Frontal cortex (tissue), 4 donors: ENCODE measurements around the gene SLC22A8. TPM values are rescaled to one million over a fixed set of nuclear protein-coding genes. Genes with fewer than 3 reads are reported as not detected.
"Not testable (repeated sequence)": the region's sequence is repeated elsewhere in the genome, so short reads cannot be mapped to it uniquely, and the experiment has no call there.

Experiments
- DNase-seq, 2 donors: peaks; one replicate each; pipeline ENCODE4 v3.0.0; 2012; ENCODE audit warnings: low spot score in 2 of 2
- FAIRE-seq: peaks from 2 replicates; lab custom pipeline; 2012; peaks lifted over from hg19 to GRCh38; lab: Jason Lieb, UNC
- total RNA-seq: library from RNA; depleted of rRNA; stranded (reverse); fragments of >200 nt; gene quantifications from one replicate; pipeline ENCODE4 v1.2.3, GENCODE V29; 2014
- donor health status: control.
- donor health status: control.
- donor health status: control.

The SLC22A8 gene, protein sequence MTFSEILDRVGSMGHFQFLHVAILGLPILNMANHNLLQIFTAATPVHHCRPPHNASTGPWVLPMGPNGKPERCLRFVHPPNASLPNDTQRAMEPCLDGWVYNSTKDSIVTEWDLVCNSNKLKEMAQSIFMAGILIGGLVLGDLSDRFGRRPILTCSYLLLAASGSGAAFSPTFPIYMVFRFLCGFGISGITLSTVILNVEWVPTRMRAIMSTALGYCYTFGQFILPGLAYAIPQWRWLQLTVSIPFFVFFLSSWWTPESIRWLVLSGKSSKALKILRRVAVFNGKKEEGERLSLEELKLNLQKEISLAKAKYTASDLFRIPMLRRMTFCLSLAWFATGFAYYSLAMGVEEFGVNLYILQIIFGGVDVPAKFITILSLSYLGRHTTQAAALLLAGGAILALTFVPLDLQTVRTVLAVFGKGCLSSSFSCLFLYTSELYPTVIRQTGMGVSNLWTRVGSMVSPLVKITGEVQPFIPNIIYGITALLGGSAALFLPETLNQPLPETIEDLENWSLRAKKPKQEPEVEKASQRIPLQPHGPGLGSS
- total RNA-seq = 1.2 TPM

DNA sequence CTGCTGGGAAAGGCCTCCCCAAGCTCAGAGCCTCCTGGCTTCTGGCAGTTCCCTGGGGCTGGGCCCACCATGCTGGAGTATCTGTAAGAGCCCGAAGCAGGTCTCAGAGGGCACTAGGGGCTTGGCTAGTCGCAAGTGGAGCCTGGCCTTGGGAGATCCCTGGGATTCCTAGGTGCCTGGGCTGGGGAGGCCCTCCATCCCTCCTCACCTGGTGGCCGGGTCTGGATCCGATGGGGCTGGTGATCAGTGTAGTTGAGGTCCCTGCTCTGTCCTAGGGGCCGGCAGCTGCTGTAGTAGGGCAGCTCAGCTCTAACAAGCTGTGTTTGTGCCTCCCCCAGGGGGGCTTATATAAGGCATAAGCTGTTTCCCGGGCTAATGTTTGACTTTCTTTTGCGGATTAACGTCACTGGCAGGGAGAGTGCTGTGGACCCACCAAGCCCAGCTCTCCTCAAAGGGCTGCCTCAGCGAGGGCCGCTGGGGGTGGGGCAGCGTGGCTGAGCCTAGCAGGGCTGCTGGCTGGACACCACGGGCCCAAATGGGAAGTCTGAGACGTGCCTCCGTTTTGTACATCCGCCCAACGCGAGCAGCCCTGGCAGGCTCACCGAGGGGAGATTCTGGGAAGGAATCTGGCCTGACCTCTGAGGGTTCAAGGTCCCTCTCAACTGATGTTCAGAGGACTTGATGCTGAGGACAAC is at the start of gene SLC22A8:
TSS of gene SLC22A8 (minus strand) at position 321 of the 695 bp plus-strand sequence. CDS start 883 bp downstream, outside the sequence.
- FAIRE-seq = no peak
- DNase-seq = no peak

DNA sequence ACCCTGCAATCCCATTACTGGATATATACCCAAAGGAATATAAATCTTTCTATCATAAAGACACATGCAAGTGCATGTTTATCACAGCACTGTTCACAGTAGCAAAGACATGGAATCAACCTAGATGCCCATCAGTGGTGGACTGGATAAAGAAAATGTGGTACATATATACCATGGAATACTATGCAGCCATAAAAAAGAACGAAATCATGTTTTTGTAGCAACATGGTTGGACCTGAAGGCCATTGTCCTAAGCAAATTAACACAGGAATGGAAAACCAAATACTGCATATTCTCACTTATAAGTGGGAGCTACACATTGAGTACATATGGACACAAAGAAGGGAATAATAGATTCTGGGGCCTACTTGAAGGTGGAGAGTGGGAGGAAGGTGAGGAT is 30.6 kb upstream of the SLC22A8 start:
- DNase-seq, FAIRE-seq: not testable (repeated sequence)

DNA sequence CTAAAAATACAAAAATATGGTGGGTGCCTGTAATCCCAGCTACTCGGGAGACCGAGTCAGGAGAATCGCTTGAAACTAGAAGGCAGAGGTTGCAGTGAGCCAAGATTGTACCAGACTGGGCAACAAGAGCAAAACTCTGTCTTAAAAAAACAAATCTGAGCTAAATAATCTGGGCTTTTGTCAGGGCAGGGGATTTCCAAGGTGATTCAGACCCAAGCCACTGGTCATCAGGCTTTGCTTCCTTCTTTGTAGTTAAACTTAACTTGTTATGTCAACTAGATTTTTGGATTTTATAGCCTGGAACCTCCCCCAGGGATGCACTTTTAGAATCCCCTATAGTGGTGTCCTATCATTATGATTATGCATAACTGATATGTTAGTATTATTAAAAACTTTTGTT is 27.0 kb upstream of the SLC22A8 start:
- no peak for FAIRE-seq
- DNase-seq = no peak

DNA sequence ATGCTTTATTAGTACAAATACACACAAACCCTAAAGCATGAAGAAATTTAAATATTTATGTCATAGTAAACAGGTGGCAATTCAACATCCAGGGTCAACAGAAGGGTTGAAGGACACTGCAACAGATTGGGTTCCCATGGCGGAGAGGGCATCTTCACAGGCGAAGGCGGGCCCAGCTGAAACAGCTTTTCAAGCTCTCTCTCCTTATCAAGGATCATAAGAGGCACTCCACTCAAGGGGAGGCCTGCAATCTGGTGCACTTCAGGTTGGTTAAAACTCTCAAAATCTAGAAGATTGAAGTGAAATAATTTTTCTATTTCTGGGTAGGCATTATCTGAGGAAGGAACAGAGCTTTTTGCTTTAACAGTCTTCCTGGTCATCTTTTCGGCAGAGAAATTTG is 16.8 kb upstream of the SLC22A8 start:
- no peak for DNase-seq

DNA sequence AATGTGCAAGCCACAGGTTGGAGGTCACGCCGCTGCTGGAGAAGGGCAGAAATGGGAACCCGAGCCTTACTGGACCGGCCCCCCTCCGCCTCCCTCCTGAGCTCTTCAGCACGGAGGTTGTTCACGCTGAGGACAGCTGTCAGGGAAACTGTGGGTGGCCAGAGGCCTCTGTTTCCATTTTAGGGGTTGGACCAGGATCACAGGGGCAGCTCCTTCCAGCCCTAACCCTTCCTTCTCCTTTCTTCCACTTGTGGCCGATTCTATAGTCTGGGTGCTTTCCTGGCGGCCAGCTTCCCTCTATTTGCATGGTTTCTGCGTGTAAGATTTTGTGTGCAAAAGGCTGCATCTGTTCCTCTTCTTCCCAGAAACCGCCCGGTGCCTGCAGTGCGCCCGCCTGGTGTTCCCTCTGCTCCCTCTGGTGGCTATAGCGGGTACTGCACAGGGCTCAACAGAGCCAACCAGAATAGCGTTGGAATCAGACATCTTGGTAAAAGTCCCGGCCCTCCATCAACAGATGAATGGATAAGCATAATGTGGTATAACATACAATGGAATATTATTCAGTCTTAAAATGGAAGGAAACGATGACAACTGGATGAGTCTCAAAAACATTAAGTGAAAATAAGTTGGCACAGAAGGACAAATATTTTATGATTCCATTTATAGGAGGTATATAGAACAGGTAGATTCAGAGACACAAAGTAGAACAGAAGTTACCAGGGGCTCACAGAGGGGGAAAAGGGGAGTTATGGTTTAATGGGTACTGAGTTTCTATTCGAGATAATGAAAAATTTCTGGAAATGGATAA is 8.4 kb upstream of the SLC22A8 start:
- FAIRE-seq (no peak), DNase-seq (peak; percentile 53 to 82)

More for the DNA sequence above, 16.8 kb upstream of the SLC22A8 start:
- FAIRE-seq = no peak

DNA sequence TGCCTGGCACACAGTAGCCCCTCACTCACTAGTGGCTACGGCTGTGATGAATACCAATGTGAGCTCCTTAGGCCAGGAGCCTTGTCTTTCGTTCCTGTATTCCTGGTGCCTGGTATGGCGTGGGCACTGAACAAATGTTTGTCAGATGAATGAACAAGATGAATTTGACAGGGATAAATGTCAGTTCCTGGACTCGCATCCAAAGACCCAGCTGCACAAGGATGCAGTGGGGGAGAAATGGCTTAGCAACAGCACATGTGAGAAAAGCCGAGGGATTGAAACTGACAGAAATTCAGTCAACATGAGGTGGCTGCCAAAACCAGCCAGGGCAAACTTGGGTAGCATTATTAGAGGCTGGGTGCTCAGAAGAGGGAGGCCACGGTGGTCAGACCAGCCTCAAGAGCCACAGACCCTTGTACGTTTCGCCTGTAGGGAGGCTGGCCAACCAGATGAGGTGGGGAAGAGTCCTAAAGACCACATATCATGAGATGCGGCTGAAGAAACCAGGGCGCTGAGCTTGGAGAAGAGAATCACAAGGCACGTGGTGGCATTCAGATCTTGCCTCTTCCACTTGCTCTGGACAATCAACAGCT is 7.7 kb upstream of the SLC22A8 start:
- DNase-seq (no peak), FAIRE-seq (no peak)

DNA sequence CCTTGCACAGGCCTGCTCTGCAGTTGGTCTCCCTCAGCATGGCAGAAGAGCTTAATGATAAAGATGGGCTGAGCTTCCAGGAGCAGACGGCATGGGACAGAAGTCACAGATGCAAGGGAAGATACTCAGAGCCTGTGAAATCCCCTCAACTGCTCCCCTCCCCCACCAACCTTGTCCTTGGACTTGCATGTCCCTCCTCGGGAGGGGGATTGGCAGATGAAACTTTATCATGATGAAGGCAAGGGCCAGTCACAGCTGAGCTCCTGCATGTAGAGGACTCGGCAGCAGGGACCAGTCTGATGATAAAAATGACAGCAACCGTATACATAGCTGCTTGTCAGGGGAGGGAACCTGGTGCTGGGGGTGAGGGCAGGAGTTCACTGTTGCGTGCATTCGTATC is 6.8 kb upstream of the SLC22A8 start:
- no peak for FAIRE-seq
- no peak for DNase-seq

DNA sequence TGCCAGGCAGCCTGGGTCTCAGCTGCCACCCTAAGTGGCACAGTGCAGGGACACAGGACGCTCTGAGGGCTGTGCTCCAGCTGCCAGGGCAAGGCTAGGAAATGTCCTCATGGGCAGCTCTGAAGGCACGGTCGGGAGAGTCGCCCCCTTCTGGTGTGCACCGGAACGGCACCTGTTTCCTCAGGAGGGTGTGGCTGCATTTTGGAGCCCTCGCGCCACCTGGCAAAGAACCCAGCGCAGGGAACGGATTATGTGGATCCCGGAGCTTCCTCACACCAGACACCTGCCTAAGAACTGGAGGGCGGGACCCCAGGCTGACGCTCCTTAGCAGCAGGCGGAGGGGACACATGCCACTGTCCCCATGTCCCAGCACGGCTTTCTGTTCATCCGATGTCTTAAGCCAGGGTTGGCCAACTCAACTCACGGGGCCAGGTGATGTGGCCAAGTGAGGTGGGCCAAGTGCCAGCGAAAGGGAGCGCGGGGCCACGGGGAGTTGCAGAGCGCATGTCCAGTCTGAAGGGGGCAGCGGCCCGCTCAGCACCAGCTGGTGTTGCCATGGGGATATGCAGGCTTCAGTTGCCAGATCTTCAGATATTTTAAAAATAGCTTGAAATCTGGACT is 5.1 kb upstream of the SLC22A8 start:
- DNase-seq (no peak), FAIRE-seq (no peak)

DNA sequence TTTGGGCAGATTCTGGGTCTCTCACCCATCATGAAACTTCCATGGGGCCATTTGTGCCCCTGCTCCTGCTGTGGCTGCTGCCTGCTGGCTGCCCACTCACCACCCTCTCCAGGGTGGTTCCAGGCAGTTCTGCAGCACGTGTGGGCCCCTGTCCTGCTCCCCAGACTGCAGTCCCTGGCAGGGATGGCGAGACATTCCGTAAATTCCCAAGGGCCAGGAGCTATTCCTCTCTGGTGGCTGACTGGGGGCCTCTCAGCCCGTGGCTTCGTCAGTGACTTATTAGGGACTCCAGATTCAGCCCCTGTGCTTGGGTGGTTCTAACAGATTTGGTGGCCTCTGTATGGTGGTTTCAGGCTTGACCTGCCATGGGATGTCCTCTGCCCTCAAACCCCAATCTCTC is 3.9 kb upstream of the SLC22A8 start:
- no peak for DNase-seq

DNA sequence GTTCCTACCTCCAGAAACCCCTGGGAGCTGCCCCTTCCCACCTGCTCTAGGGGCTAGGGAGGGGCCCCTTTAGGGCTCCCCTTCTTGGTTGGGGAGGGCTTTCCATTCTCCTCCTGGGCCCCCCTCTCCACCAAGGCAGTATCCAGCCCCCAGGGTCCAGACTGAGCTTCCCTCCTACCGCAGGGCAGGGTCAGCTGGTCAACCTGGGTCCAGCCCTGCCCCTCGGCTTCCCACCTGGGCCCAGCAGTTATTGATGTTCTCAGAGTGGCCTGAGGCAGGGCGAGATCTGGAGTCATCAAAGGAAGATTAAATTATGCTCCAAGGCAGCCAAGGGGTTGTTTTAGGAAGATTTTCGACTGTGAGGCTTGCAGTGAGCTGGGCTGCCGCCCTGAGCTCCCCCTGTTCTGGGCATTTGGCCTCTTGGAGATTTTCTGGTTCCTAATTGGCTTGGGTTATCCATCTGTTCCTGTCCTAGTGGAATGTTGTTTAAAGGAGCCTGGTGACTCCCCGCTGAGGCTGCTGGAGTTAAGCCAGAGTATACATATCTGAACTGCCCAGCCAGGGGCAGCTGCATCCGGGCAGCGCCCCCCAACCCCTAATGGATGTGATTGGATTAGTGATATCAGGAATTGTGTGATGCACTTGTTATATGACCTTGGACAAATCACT is 1.8 kb upstream of the SLC22A8 start:
- DNase-seq = no peak

More for the DNA sequence above, 3.9 kb upstream of the SLC22A8 start:
- no peak for FAIRE-seq

DNA sequence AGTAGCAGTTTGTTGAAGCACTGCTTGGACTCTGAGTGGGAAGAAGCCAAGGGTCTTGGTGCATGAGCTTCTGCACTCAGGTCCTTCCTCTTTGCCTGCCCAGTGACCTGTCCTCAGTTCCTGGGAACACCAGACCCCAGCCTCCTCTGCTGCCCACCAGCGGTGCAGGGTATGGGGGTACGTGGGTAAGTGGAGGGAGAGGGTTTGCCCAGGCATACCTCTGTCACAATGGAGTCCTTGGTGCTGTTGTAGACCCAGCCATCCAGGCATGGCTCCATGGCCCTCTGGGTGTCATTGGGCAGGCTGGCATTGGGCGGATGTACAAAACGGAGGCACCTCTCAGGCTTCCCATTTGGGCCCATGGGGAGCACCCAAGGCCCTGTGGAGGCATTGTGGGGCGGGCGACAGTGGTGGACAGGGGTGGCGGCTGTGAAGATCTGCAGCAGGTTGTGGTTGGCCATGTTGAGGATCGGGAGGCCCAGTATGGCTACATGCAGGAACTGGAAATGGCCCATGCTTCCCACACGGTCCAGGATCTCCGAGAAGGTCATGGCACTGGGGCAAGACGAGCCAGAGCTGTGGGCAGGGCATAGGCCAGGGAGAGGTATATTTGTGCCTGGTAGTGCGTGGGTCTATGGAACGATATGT is 1.1 kb downstream of the SLC22A8 start:
- FAIRE-seq = no peak
- DNase-seq = no peak

More for the DNA sequence above, 1.8 kb upstream of the SLC22A8 start:
- FAIRE-seq = no peak

DNA sequence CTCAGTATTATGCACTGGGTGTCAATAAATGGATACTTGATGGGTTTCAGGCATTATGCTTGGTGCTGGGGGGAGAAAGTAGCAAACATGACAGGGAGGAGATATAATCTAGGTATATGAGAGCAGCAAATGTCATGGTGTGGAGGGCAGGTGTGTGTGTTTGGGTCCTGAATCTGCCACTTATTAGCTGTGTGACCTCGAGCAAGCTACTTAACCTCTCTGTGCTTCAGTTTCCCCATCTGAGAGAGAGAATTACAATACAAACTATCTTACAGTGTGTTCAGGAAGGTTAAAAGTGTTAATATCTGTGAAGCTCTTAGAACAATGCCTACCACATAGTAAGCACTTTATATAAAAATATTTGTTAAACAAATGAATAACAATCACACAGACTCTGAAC is 2.8 kb downstream of the SLC22A8 start:
- no peak for FAIRE-seq

DNA sequence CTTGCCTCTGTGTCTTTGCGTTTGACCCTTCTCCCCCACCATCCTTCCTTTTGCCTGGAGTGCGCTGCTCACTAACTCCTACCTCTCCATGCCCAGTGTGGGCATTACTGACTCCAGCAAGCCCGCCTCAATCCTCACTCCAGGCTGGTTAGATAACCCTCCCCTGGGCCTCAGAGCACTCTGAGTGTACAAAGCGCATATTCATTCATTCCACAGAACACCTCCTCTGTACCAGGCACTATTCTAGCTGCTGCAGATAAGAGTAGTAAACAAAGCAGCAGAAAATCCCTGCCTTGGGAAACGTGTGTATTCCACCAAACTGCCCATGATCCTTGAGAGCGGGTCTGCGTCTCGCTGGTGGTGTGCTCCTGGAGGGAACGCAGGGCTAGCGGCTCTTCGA is 3.2 kb downstream of the SLC22A8 start:
- no peak for DNase-seq

More for the DNA sequence above, 2.8 kb downstream of the SLC22A8 start:
- no peak for DNase-seq

DNA sequence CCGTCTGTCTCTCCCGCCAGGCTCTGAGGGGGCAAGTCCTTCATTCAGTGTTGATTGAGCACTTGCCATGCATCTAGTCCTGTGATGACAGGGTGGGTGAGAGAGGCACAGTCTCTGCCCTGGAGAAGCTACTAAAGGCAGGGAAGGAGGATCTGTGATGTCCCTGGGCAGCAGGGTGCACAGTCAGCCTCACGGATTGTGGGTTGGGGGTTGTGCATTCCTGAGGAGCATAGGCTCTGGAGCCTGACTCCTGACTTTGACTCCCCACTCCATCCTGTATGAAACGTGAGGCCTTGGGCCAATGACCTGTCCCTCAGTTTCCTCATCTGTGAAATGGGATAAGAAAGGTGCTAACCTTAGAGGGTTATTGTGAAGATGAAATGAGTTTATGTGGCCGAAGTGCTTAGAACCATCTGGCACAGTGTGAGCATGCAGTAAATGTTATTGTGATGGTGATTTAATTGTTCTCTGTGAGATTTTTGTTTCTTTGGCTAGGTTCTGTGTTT is 4.7 kb downstream of the SLC22A8 start:
- no peak for DNase-seq
- FAIRE-seq = no peak

More for the DNA sequence above, 3.2 kb downstream of the SLC22A8 start:
- FAIRE-seq = no peak

DNA sequence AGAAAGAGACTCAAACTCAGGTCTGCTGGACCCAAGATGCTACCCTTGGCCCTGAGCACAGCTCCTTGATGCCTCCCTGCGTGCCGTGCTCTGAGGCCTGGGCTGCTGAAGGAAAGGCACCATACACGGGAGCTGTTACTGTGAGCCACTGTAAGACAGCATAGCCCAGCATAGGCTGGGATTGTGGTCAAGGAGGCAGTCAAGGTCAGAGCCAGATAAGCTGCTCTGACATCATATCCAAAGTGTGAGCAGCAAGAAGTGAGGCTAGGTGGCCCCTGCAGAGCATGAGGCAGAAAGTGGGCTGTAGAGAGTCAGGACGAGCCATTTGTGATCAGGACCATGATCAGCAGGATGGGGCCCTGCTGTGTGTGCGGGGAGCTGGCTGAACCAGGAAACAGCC is 7.7 kb downstream of the SLC22A8 start:
- FAIRE-seq = no peak

DNA sequence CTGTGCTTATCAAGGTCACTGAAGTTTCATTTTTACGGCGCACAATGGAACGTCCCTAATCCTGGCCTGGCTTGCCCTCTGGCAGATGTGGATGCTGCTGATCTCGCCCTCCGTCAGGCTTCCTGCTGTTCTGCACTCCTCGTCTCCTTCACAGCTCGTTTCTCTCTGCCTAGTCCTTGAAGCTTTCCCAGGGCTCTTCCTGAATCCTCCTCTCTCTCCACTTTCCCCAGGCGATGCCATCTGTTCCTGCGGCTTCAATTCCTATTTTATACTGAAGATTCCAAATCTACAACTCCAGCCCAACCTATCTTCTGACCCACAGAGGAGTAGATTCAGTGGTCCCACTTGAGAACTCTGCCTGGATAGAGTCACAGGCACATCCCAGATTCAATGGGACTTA is 14.2 kb downstream of the SLC22A8 start:
- no peak for DNase-seq
- no peak for FAIRE-seq

More for the DNA sequence above, 7.7 kb downstream of the SLC22A8 start:
- DNase-seq = no peak

DNA sequence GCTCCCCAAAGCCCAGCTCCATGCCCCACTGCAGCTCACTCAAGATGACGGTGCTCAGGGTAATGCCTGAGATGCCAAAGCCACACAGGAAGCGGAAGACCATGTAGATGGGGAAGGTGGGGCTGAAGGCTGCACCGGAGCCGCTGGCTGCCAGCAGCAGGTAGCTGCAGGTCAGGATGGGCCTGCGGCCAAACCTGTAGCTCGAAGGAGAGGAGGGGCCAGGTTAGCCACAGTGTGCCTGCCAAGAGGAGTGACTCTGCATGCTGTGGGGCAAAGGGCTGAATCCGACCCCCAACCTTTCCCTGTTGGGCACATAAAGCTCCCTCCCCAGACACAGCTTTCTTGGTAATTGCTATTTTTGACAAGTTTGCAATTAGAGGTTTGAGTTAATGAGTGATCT is 16.0 kb downstream of the SLC22A8 start:
- FAIRE-seq (no peak), DNase-seq (no peak)

DNA sequence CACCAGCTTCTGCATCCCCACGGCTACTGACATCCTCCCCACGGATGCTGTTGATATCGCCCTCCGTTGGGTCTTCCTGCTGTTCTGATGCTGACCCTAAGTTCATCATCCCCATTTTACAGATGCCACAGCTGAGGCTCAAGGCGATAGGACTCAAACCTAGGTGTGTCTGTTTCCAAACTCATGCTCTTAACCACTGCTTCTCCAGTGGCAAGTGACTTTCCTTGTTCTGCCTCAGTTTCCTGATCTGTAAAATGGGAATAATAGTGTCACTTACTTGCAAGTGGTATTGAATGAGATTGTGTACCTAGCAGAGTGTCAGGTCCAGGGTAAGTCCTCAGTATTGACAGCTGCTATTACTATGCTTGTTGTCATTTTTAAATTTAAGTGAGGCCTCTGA is 16.5 kb downstream of the SLC22A8 start:
- FAIRE-seq = no peak
- no peak for DNase-seq
